Lung microvascular endothelial cell (primary cell): ENCODE results near the gene ALDH3B2. TPM values are rescaled to one million over a fixed set of nuclear protein-coding genes. Genes with fewer than 3 reads are reported as not detected.
"Not testable (repeated sequence)": the region's sequence is repeated elsewhere in the genome, so short reads cannot be mapped to it uniquely, and the experiment has no call there.

Experiments used
- DNase-seq, 2 donors: peaks; one replicate each; pipeline versions ENCODE4 v3.0.0 to v3.0.0-alpha.2; 2010; ENCODE audit warnings: low read depth in 2 of 2
- total RNA-seq: library from RNA; depleted of rRNA; stranded (reverse); fragments of >200 nt; gene quantifications from 2 replicates; pipeline ENCODE4 v1.2.1, GENCODE V29; 2014

The ALDH3B2 gene
- total RNA-seq, 1 donor from 2014 or later = not detected

DNA sequence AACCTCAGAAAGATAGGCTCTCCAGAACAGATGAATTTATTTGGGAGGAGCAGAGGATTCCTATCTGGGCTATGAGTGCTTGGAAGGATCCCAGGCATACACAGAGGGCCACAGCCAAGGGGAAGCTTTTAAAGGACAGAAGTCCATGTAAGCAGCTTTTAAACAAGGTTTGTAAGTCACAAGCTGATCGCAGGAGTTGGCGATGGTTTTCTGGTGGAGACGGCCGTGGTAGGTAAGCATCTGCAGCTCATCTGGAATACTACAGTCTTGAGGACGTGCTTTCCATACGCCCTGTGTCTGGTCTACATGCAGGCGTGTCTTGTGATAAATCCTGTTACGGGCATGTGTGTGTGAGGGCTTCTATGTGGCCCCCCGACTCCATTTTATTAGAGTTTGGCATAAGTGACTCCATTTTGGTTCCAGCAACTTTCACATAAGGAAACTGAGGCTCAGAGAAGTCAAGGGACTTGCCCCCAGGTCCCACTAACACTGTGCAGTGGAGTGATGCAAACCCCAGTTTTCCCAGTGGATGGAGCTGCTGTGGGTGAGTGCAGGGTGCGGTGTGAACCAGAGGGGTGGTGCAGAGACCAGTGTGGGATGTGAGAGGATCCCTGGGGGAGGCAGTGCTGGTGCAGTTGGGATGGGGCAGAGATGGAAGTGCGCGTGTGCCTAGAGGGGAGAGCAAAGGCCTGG lies 12.1 kb downstream of the ALDH3B2 start:
- DNase-seq = no peak

DNA sequence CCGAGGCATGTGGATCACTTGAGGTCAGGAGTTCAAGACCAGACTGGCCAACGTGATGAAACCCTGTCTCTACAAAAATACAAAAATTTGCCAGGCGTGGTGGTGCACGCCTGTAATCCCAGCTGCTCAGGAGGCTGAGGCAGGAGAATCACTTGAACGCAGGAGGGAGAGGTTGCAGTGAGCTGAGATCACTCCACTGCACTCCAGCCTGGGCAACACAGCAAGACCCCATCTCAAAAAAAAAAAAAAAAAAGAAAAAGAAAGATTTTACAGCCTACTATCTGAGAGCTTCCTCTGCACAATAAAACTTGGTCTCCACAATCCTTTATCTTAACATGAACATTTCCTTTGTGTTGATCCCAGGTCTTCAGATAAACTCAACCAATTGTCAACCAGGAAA lies 13.7 kb downstream of the ALDH3B2 start:
- DNase-seq = not testable (repeated sequence)

DNA sequence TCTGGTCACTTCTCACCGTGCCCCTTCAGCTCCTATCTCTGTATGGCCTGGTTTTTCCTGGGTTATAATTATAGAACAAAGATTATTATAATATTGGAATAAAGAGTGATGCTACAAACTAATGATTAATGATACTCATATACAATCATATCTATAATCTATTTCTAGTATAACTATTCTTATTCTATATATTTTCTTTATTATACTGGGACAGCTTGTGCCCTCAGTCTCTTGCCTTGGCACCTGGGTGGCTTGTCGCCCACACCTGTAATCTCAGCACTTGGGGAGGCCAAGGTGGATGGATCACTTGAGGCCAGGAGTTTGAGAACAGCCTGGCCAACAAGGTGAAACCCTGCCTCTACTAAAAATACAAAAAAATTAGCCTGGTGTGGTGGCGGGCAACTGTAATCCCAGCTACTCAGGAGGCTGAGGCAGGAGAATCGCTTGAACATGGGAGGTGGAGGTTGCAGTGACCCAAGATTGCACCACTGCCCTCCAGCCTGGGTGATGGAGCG lies 14.7 kb downstream of the ALDH3B2 start:
- DNase-seq = not testable (repeated sequence)

DNA sequence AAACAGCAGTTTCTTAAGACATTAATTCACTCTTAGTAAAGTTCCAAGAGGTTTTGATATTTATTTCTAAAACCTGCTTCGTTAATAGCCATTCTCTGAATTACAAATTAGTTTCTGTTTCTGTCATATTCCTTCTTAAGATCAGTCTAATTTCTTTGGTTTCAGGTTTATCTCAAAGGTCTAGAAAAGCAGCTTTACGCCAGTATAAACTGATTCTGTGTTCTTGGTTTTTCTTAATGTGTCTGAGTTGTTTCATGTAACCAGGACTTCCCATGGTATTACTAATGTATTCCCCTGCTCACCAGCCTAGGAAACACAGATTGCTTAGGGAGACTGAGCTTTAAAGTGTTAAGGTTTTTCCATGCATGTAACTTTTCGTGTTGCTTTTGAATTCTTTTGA lies 17.1 kb downstream of the ALDH3B2 start:
- no peak for DNase-seq

DNA sequence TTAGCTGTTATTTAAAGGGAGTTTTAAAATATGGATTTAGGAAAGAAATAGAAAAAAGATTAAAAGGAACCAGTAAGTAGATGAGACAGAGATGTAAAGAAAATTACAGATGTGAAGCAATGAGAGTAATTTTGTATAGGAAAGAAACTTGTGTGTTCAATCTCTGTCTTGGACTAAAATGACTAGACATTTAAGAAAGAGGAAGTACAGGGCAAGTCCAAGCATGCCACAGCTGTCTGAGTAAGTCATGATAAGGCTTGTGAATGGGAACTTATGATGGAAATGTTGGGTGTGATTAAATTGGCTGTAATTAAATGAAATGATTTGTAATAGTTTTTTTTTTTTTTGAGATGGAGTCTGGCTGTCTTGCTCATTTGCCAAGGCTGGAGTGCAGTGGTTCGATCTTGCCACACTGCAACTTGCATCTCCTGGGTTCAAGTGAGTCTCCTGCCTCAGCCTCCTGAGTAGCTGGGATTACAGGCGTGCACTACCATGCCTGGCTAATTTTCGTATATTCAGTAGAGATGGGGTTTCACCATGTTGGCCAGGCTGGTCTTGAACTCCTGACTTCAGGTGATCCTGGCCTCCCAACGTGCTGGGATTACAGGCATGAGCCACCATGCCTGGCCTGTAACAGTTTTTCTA lies 18.0 kb downstream of the ALDH3B2 start:
- peak in 1 of 2 donors; percentile 19 for DNase-seq

DNA sequence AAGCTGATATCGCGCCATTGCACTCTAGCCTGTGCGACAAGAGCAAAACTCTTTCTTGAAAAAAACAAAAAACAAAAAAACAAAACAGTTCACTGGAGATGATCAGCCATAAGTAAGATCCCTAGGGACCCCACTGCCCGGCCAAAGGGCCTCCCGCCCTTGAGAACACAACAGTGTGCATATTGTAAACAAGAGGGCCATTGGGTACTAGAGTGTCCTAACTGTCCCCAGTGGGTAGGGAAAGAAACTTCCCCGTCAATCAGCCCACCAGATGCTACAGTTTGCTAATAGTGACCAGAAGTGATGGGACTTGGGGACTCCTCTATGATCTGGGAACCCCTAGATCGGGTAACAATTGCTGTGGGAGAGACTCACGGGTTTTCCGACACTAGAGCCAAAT lies 20.2 kb downstream of the ALDH3B2 start:
- no peak for DNase-seq

DNA sequence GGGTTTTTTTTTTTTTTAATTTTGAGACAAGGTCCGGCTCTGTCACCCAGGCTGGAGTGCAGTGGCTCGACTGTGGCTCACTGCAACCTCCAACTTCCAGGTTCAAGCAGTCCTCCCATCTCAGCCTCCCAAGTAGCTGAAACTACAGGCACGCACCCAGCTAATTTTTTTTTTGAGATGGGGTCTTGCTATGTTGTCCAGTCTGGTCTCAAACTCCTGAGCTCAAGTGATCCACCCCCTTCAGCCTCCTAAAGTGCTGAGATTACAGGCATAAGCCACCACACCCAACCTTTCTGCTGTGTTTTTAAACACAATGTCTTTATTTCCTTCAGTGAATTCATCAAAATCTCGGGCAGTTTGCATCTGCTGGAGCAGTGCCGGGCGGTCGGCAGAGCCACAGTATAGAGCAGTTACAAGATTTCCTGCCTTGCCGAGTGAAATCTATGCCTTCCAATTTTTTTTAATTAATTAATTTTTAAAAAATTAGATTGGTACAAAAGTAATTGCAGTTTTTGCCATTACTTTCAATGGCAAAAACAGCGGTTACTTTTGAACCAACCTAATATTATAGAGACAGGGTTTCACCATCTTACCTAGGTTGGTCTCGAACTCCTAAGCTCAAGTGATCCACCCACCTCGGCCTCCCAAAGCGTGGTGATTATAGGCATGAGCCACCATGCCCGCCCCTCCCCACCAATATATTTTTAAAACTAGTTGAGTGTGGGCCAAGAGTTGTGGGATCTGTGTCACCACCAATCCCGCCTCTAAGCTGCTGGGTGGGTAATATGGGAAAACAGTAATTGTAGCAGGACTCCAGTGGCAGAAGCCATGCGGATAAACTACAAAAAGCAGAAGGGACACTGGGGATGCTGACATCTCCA lies 21.2 kb downstream of the ALDH3B2 start:
- DNase-seq = no peak

DNA sequence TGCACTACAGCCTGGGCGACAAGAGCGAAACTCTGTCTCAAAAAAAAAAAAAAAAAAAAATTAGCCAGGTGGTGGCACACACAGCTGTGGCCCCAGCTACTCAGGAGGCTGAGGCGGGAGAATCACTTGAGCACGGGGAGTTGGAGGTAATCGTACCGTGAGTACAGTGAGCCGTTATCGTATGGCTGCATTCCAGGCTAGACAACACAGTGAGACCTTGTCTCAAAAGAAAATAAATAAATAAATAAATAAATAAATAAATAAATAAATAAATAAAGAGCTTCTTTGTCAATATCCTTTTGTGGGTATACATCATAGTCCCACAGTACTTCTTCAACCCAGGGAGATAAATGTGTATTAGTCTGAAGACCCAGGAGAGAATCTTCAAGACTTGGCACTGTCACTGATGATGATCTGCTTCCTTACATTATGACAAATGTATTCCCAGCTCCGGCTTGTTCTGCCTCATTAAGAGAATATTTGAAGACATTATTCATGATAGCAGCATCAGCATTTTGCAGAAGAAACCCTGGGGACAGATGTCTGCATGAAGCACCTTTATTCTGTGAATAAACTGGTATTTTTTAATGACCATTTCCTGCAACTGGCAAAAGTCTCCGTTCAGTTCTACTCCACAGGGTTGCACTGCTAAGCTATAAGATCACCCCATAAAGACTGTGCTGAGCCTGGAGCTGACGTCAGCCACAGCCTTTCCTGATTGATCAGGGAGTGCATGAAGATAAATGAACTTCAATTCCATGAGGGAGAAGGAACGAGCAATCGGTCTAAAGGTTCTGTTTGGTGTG lies 22.2 kb downstream of the ALDH3B2 start:
- no peak for DNase-seq

DNA sequence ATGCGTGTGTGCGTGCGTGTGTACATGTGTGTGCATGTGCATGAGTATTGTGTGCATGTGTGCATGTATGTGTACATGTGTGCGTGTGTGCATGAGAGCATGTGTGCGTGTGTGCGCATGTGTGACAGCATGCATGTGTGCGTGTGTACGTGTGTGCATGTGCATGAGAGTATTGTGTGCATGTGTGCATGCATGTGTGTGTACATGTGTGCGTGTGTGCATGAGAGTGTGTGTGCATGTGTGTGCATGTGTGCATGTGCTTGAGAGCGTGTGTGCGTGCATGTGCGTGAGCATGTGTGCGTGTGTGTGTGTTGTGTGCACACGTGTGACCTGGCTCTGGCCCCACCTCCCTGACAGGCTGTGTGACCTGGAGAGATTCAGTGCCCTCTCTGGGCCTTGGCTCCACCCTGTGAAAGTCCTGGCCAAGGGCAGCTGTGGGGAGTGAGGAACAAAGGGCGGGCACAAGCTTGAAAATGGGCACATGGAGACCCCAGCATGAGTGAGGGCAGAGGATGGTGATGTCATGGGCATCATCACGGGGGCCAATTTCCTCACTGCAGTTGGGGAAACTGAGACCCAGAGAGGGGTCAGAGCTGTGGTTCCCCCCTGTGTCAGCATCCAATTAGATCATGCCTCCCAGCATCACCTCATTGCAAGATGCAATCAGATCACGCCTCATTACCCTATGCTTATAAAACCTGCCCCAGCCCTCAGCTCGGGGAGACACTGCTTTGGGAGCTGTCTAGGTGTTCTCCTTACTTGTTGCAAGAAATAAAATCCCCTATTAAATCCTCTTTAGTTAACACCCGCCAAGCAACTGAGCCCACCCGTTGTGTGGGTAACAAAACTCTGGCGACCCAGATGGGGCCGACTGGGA lies 24.6 kb downstream of the ALDH3B2 start:
- no peak for DNase-seq

DNA sequence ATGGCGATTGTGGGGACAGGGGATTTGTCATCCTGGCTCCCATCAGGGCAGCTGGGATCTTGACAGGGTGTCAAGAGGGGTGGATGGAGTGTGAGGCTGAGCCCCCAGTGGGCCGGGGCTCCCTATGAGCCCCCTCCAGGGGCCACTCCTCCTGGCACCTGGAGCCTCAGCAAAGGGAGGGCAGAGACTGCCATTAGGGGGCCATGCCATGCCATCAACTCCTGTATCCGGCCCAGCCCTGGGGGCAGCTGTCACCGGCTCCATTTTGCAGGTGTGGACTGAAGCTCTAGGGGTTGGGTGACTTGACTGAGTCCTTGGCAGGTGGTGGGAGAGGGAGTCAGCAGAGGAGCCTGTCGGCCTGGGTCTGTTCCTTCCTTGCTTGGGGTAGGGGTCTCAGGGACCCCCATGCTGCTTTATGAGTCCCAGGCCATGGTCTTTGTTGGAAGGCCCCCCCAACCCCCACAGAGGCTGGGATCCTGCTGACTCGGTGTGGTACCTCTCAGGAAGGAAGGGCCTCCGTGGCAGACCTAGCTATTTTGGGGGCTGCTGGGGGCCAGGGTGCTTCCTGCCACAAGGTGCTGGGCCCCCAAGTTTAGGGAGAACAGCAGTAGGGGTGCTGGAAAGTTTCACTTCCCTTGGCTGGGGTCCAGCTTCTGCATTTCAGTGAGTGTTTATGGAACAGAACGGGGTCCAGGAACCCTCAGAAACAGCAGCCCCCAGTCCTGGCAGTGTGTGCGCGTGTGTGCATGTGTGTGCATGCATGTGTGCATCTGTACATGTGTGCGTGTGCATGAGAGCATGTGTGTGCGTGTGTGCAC lies 25.4 kb downstream of the ALDH3B2 start:
- no peak for DNase-seq

DNA sequence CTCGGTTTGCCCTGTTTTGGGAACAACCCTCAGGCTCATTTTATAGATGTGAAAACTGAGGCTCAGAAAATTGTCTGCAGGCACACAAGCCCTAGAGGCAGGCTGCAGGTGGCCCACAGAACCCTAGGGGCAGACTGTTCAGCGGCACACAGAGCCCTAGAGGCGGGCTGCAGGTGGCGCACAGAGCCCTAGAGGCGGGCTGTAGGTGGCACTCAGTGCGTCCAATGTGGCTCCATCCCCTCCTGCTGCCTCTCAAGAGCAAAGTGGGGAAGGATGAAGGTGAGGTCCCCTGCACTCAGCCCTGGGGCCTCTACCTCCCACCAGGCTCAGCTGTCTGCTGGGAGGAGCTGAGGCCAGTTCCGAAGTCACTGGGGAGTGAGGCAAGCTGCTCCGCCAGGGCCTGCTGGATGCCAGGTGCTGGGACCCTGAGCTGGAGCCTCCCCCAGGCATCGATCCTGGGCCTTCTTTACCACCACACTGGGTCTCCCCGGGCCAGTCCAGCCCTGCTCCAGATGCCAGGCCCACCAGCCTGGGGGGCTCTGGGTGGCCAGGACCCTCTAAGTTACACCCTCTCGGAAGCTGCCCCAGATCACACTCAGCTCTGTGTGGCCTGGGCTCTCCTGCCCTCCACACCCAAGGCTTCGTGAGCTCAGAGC lies 26.2 kb downstream of the ALDH3B2 start:
- DNase-seq = peak in 1 of 2 donors; percentile 37

DNA sequence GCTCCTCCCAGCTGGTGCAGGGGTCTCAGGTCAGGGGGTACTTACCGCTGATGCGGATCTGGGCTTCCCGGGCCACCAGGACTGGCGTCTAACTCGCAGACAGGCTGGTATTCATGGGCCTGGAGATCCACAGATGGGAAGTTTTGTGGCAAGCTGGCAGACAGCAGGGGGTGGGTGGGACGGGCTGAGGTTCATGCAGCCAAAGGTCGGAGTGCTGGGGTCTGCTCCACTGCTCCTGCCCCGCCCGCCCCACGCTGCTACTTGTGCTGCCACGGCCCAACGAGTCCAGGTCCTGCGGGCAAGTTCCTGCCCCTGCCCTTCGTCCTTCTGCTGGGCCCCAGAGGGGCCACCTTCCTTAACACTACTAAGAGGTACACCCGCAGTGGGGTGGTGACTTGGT lies 27.0 kb downstream of the ALDH3B2 start:
- no peak for DNase-seq

DNA sequence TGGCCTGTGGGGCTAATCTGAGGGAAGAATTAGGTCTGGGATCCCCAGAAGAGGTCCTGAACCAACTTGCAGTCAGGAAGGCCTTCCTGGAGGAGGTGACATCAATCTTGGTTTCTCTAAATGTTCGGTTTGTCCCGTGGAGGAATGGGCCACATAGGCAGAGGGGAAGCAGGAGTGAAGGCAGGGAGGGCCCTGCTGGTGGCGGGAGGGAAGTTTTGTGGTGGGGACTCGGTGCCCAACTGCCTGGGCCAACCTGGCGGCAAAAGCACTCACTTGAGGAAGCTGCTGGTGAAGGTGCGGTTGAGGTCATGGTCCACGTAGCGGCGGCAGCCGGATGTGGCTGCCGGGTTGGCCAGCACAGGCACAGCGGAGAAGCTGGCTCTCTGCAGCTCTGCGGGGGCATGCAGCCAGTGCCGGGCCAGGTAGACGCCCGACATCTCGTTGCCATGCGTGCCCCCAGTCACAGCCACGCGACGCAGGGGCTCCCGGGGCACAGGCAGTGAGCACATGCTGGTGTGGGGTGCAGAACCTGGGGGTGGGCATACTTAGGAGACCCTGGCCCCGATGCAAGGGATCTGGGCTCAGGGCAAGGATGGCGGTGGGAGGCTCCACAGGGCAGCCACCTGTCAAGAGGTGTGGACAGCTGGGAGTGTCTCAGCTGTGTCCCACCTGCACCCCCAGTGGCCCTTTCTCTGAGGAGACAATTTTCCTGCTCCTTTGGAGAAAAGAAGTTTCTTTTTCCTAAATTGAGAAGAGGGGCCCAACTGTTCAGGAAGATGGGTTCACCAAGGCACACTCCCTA lies 27.7 kb downstream of the ALDH3B2 start:
- no peak for DNase-seq

DNA sequence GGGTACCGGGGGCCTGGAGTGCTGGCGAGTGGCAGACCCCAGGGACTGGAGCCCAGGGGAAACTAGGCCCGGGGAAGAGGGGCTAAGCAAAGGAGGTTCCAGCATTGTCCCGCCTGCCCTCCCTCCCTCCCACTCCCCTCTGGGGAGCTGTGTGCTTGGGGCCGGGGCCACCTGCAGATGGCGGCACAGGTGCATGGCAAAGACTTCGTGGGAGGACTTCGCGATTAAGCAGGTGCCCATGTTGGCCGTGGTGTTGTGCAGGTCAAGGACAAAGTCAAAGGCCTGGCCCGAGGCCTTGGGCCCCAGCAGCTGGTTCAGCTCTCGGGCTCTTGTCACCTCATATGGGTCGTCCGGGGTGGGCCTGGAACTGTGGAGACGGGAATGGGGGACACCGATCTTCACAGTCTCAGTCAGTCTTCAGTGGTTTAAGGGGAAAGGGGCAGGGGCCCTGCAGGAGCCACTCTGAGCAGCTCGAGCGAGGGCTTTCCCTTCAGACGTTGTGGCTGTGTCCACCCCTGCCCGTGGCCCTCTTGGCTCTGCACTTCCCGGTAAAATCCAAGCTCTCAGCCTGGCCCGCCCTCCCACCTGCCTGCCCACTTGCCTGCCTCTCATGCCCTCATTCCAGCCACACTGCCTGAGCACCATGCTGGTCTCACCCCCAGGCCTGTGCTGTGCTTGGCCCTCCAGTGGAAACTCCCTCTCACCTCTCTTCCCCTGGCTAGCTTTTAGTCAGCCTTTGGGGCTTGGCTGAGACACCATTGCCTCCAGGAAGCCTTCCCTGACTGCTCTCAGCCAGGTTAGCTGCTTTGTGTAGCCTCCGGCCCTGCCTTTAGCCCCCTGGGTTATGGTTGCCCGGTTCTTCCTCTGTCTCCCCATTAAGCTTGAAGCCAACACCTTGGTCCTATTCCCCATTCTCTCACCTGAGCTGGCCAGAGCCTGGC lies 28.6 kb downstream of the ALDH3B2 start:
- no peak for DNase-seq

DNA sequence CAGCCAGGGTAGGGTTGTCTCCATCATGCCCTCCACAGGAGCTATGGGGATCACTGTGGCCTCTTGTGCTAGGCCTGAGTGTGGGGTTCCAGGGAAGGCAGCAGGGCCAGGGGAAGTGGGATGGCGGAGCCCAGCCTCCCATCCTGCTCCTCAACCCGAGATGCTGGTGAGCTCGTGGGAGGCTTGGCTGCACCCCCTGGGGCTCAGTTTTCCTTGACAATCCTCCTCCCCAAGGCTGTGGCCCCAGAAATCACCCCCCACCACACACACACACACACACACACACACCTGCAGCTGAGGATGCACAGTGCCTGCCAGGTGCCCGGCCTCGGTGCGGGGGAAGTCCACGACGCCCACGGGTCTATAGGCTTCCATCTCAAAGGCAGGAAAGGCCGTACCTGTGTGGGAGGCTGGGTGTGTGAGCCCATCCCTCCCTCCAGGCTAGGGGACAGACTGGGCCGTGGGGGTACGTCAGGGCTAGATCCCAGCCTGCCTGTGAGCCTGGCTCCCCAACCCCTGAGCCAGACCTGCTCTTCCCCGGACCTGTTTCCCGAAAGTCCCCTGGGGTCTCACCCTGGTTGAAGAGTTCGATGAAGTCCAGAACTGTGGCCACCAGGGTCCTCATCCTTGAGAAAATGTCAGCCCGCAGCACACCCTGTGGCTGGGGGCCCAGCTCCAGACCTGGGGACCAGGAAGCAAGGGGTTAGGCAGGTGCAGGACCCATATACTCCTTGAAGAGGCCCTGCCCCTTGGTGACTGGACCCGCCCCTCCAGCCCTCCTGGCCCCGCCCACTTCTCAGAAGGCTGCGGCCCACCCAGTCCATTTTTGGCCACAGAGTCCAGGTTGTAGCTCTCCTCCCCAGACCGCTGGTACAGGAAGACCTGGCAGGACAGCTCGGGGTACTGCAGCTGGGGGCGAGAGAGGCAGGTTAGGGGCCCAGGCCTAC lies 29.7 kb downstream of the ALDH3B2 start:
- no peak for DNase-seq

DNA sequence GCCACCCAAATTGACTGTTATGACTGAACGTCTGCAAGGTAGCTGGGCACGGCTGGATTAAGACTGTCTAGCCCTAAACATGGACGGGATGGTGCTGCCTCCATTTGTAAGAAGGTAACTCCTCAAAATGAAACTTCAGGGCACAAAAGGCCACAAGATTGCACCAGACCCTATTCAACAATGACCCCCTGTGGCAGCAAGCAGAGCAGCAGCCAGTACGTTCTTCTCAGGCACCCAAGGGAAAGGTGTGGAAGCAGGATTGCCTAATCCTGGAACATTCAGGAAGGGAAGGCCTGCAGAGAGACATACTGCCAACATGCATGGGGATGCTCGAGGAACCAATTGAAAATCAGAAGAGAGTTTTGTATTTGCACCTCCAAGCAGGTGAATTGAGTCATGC lies 30.4 kb downstream of the ALDH3B2 start:
- DNase-seq = no peak
